Measurements from ENCODE around the gene ARHGEF12.
A peak's percentile ranks its signal among the peaks of the same experiment; 100 is the strongest.

The ARHGEF12 gene

GRCh38 chr11:120386318-120386717, 50.1 kb downstream of the ARHGEF12 start:
- FAIRE-seq (no peak), DNase-seq (ENCODE audit: low spot score) (no peak)

GRCh38 chr11:120386774-120387371, 50.7 kb downstream of the ARHGEF12 start:
- FAIRE-seq, result no peak
- DNase-seq (ENCODE audit: low spot score), result no peak

- no peak for FAIRE-seq
Measured at GRCh38 chr11:120388261-120388660, 52.0 kb downstream of the ARHGEF12 start.

GRCh38 chr11:120389693-120390584, 53.7 kb downstream of the ARHGEF12 start:
- FAIRE-seq, result no peak
- DNase-seq (ENCODE audit: low spot score), result no peak

More at GRCh38 chr11:120388261-120388660, 52.0 kb downstream of the ARHGEF12 start:
- no peak for DNase-seq (ENCODE audit: low spot score)

GRCh38 chr11:120390585-120390922, 54.3 kb downstream of the ARHGEF12 start:
- no peak for DNase-seq (ENCODE audit: low spot score)

GRCh38 chr11:120391292-120391691, 55.1 kb downstream of the ARHGEF12 start:
- no peak for FAIRE-seq

More at GRCh38 chr11:120390585-120390922, 54.3 kb downstream of the ARHGEF12 start:
- FAIRE-seq, result no peak

GRCh38 chr11:120391854-120392253, 55.6 kb downstream of the ARHGEF12 start:
- DNase-seq (ENCODE audit: low spot score) (no peak), FAIRE-seq (no peak)

More at GRCh38 chr11:120391292-120391691, 55.1 kb downstream of the ARHGEF12 start:
- no peak for DNase-seq (ENCODE audit: low spot score)

GRCh38 chr11:120392314-120392713, 56.1 kb downstream of the ARHGEF12 start:
- no peak for DNase-seq (ENCODE audit: low spot score)
- no peak for FAIRE-seq

- FAIRE-seq, result no peak
- DNase-seq (ENCODE audit: low spot score), result no peak
Measured at GRCh38 chr11:120392793-120393192, 56.6 kb downstream of the ARHGEF12 start.

GRCh38 chr11:120394119-120394518, 57.9 kb downstream of the ARHGEF12 start:
- DNase-seq (ENCODE audit: low spot score) (no peak), FAIRE-seq (no peak)

GRCh38 chr11:120395778-120396177, 59.6 kb downstream of the ARHGEF12 start:
- FAIRE-seq, result no peak
- DNase-seq (ENCODE audit: low spot score), result no peak

GRCh38 chr11:120398132-120398531, 61.9 kb downstream of the ARHGEF12 start:
- FAIRE-seq (no peak), DNase-seq (ENCODE audit: low spot score) (no peak)

GRCh38 chr11:120399307-120399706, 63.1 kb downstream of the ARHGEF12 start:
- no peak for DNase-seq (ENCODE audit: low spot score)
- no peak for FAIRE-seq

- DNase-seq (ENCODE audit: low spot score), result peak; percentile 64
- no peak for FAIRE-seq
Measured at GRCh38 chr11:120400564-120401364, 64.6 kb downstream of the ARHGEF12 start.

GRCh38 chr11:120401506-120401905, 65.3 kb downstream of the ARHGEF12 start:
- no peak for DNase-seq (ENCODE audit: low spot score)
- no peak for FAIRE-seq

GRCh38 chr11:120403966-120404365, 67.8 kb downstream of the ARHGEF12 start:
- FAIRE-seq, result no peak
- no peak for DNase-seq (ENCODE audit: low spot score)

- no peak for DNase-seq (ENCODE audit: low spot score)
- no peak for FAIRE-seq
Measured at GRCh38 chr11:120404495-120404894, 68.3 kb downstream of the ARHGEF12 start.

- DNase-seq (ENCODE audit: low spot score) (no peak), FAIRE-seq (no peak)
Measured at GRCh38 chr11:120409655-120410054, 73.4 kb downstream of the ARHGEF12 start.

GRCh38 chr11:120410622-120411380, 74.6 kb downstream of the ARHGEF12 start:
- FAIRE-seq (no peak), DNase-seq (ENCODE audit: low spot score) (no peak)

- FAIRE-seq (no peak), DNase-seq (ENCODE audit: low spot score) (no peak)
Measured at GRCh38 chr11:120413480-120413879, 77.3 kb downstream of the ARHGEF12 start.

- FAIRE-seq (no peak), DNase-seq (ENCODE audit: low spot score) (no peak)
Measured at GRCh38 chr11:120420572-120420971, 84.4 kb downstream of the ARHGEF12 start.
